NCI-H446 treated with DMSO at 0.1 percent for 48 hours (cell line): ENCODE measurements around the gene MMGT1.

Source experiments
- DNase-seq: peaks from one replicate; lab custom pipeline; 2025; lab: John Stamatoyannopoulos, UW

The MMGT1 gene

GRCh38 chrX:135973548-135974278 lies at the start of gene MMGT1:
Gene MMGT1 (minus strand): TSS chrX:135973988. CDS start chrX:135973675, 313 bp downstream.
- peak; percentile 62 for DNase-seq

- DNase-seq: no peak
Measured at GRCh38 chrX:136021903-136022302, 48.1 kb upstream of the MMGT1 start.

GRCh38 chrX:136021160-136021559 lies 47.4 kb upstream of the MMGT1 start:
- DNase-seq: no peak

- DNase-seq: no peak
Measured at GRCh38 chrX:136019226-136019625, 45.4 kb upstream of the MMGT1 start.

- DNase-seq: no peak
Measured at GRCh38 chrX:136016881-136017280, 43.1 kb upstream of the MMGT1 start.

GRCh38 chrX:136015016-136015415 lies 41.2 kb upstream of the MMGT1 start:
- no peak for DNase-seq

GRCh38 chrX:135988245-135988644 lies 14.5 kb upstream of the MMGT1 start:
- DNase-seq: no peak

GRCh38 chrX:135985973-135986310 lies 12.2 kb upstream of the MMGT1 start:
- DNase-seq: no peak

- peak; percentile 13 for DNase-seq
Measured at GRCh38 chrX:135985157-135985972, 11.6 kb upstream of the MMGT1 start, which contains the start of gene SLC9A6. Gene SLC9A6 (plus strand): TSS chrX:135985435. CDS start chrX:135985659, 224 bp downstream.

GRCh38 chrX:135984791-135985156 lies 11.0 kb upstream of the MMGT1 start:
- DNase-seq: no peak

- DNase-seq: no peak
Measured at GRCh38 chrX:135984256-135984655, 10.5 kb upstream of the MMGT1 start.

GRCh38 chrX:135982860-135983259 lies 9.1 kb upstream of the MMGT1 start:
- DNase-seq: no peak

GRCh38 chrX:135981668-135982067 lies 7.9 kb upstream of the MMGT1 start:
- DNase-seq: no peak

GRCh38 chrX:135981010-135981409 lies 7.2 kb upstream of the MMGT1 start:
- DNase-seq: no peak

GRCh38 chrX:135977611-135978010 lies 3.8 kb upstream of the MMGT1 start:
- no peak for DNase-seq

GRCh38 chrX:135975421-135975820 lies 1.6 kb upstream of the MMGT1 start:
- no peak for DNase-seq

- no peak for DNase-seq
Measured at GRCh38 chrX:135974279-135974856, 580 bp upstream of the MMGT1 start.

GRCh38 chrX:135973025-135973547 lies 702 bp downstream of the MMGT1 start:
- DNase-seq: no peak

GRCh38 chrX:135951291-135951690 lies 22.5 kb downstream of the MMGT1 start:
- no peak for DNase-seq

GRCh38 chrX:135944486-135944885 lies 29.3 kb downstream of the MMGT1 start:
- DNase-seq: no peak

- DNase-seq: no peak
Measured at GRCh38 chrX:135931644-135932487, 41.9 kb downstream of the MMGT1 start.

- DNase-seq: no peak
Measured at GRCh38 chrX:135927897-135928296, 45.9 kb downstream of the MMGT1 start.
